Measurements from ENCODE around the gene PRKN.

DNA sequence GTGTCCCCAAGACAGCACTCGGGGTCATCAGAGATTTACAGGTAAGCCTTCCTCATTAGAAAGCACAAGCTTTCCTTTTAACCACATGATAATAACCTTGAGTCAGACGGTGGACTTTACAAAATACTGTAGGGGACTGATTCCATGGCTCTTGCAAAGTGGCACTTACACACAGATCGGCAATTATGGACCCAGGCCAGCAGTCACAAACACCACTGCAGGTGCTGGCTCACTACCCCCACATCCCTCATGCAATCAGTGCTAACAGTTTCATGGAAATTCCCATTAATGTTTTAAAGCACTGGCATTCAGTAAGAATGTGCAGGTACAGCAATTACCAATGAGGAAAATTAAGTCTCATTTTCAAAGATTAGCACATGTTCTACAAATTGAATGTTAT, 516.5 kb downstream of the PRKN start:
- no peak for TF ChIP-seq CTCF (IDR thresholded peaks at IDR 0.05; ENCODE audit: low read depth, low read length)
- no peak for TF ChIP-seq MAX (IDR thresholded peaks at IDR 0.05; ENCODE audit: low read depth, low read length)
- TF ChIP-seq POLR2A (IDR thresholded peaks at IDR 0.05; ENCODE audit: extremely low read depth, insufficient read length): no peak
